Effector memory CD4-positive, alpha-beta T cell (primary cell): ENCODE measurements around the gene TRIM47.

Experiments
- DNase-seq, 3 donors: peaks; one replicate each; pipeline ENCODE4 v3.0.0-alpha.2; 2020
- H3K27ac ChIP-seq: 2 replicates; pipeline ENCODE4 v1.7.0; 2013; ENCODE audit warnings: mild to moderate bottlenecking, low read length, moderate library complexity; ENCODE audit not compliant: insufficient read depth, poor library complexity, severe bottlenecking
- H3K27me3 ChIP-seq: replicated peaks from 2 replicates; pipeline ENCODE4 v1.7.0; 2013; ENCODE audit warnings: mild to moderate bottlenecking, low read length; ENCODE audit not compliant: insufficient read depth, control insufficient read depth, poor library complexity, severe bottlenecking
- H3K36me3 ChIP-seq: 2 replicates; pipeline ENCODE4 v1.7.0; 2013; ENCODE audit warnings: mild to moderate bottlenecking, low read length, moderate library complexity; ENCODE audit not compliant: control insufficient read depth, insufficient read depth
- H3K4me1 ChIP-seq: 2 replicates; pipeline ENCODE4 v1.7.0; 2013; ENCODE audit warnings: low read length, mild to moderate bottlenecking; ENCODE audit not compliant: control insufficient read depth, insufficient read depth, poor library complexity, severe bottlenecking
- H3K4me3 ChIP-seq: 2 replicates; pipeline ENCODE4 v1.7.0; 2013; ENCODE audit warnings: low read length, low read depth, mild to moderate bottlenecking; ENCODE audit not compliant: insufficient read depth, poor library complexity, severe bottlenecking
- H3K9me3 ChIP-seq: 2 replicates; pipeline ENCODE4 v1.7.0; 2013; ENCODE audit warnings: mild to moderate bottlenecking, low read length, moderate library complexity; ENCODE audit not compliant: control insufficient read depth

Gene TRIM47

GRCh38 chr17:75831032-75831571 lies 47.3 kb downstream of the TRIM47 start:
- peaks cover 42% of the 10 kb centered on the region for H3K4me1 ChIP-seq
- no peaks in the 10 kb centered on the region for H3K9me3 ChIP-seq
- H3K27ac ChIP-seq, result no peak overlapping the region
- DNase-seq, result no peak
- H3K27me3 ChIP-seq, result no peaks in the 10 kb centered on the region
- no peak overlapping the region for H3K4me3 ChIP-seq
- H3K36me3 ChIP-seq, result peaks cover 64% of the 10 kb centered on the region

GRCh38 chr17:75830164-75831031 lies 48.0 kb downstream of the TRIM47 start:
- Histone ChIP-seq H3K36me3 (peaks cover 57% of the 10 kb centered on the region), H3K27ac (no peak overlapping the region), H3K9me3 (no peaks in the 10 kb centered on the region), H3K27me3 (no peaks in the 10 kb centered on the region), H3K4me3 (no peak overlapping the region), H3K4me1 (peaks cover 42% of the 10 kb centered on the region)
- DNase-seq, result no peak

GRCh38 chr17:75829747-75830146 lies 48.6 kb downstream of the TRIM47 start:
- Histone ChIP-seq H3K9me3 (no peaks in the 10 kb centered on the region), H3K27me3 (no peaks in the 10 kb centered on the region), H3K36me3 (peaks cover 50% of the 10 kb centered on the region), H3K4me1 (peaks cover 37% of the 10 kb centered on the region), H3K27ac (no peak overlapping the region), H3K4me3 (no peak overlapping the region)
- DNase-seq, result no peak

- Histone ChIP-seq H3K27ac (peak overlapping the region; percentile 64), H3K27me3 (no peaks in the 10 kb centered on the region), H3K4me3 (no peak overlapping the region), H3K36me3 (peaks cover 45% of the 10 kb centered on the region), H3K4me1 (peaks cover 27% of the 10 kb centered on the region), H3K9me3 (no peaks in the 10 kb centered on the region)
- no peak for DNase-seq
These were observed 49.6 kb downstream of the TRIM47 start for GRCh38 chr17:75828741-75829140.

GRCh38 chr17:75828076-75828400 lies 50.3 kb downstream of the TRIM47 start:
- Histone ChIP-seq H3K36me3 (peaks cover 49% of the 10 kb centered on the region), H3K9me3 (no peaks in the 10 kb centered on the region), H3K4me1 (peaks cover 20% of the 10 kb centered on the region), H3K27ac (peak overlapping the region; percentile 64), H3K4me3 (no peak overlapping the region), H3K27me3 (no peaks in the 10 kb centered on the region)
- peak in 1 of 3 donors; percentile 27 for DNase-seq

- DNase-seq, result peak; percentile 54 to 71 (median 61)
- Histone ChIP-seq H3K27me3 (no peaks in the 10 kb centered on the region), H3K4me1 (peaks cover 16% of the 10 kb centered on the region), H3K4me3 (no peak overlapping the region), H3K9me3 (no peaks in the 10 kb centered on the region), H3K27ac (peak overlapping the region; percentile 64), H3K36me3 (peaks cover 49% of the 10 kb centered on the region)
These were observed 50.9 kb downstream of the TRIM47 start for GRCh38 chr17:75827308-75828075.

GRCh38 chr17:75826561-75827307 lies 51.6 kb downstream of the TRIM47 start:
- Histone ChIP-seq H3K36me3 (peaks cover 52% of the 10 kb centered on the region), H3K27ac (peak overlapping the region; percentile 64), H3K4me3 (no peak overlapping the region)

GRCh38 chr17:75825748-75826370 lies 52.5 kb downstream of the TRIM47 start:
- no peak overlapping the region for H3K4me3 ChIP-seq
- H3K27me3 ChIP-seq, result no peaks in the 10 kb centered on the region
- DNase-seq, result no peak
- no peaks in the 10 kb centered on the region for H3K9me3 ChIP-seq
- no peak overlapping the region for H3K27ac ChIP-seq
- H3K4me1 ChIP-seq, result peaks cover 22% of the 10 kb centered on the region
- H3K36me3 ChIP-seq, result peaks cover 49% of the 10 kb centered on the region

More at GRCh38 chr17:75826561-75827307, 51.6 kb downstream of the TRIM47 start:
- DNase-seq, result no peak
- H3K9me3 ChIP-seq, result no peaks in the 10 kb centered on the region
- H3K4me1 ChIP-seq, result peaks cover 16% of the 10 kb centered on the region
- no peaks in the 10 kb centered on the region for H3K27me3 ChIP-seq

- Histone ChIP-seq H3K4me3 (no peak overlapping the region), H3K36me3 (peaks cover 47% of the 10 kb centered on the region), H3K27me3 (no peaks in the 10 kb centered on the region), H3K4me1 (peaks cover 22% of the 10 kb centered on the region), H3K27ac (no peak overlapping the region), H3K9me3 (no peaks in the 10 kb centered on the region)
- DNase-seq, result no peak
These were observed 53.2 kb downstream of the TRIM47 start for GRCh38 chr17:75825149-75825552.
